Cardiac fibroblast (primary cell): Measurements from ENCODE around the gene TEX38.
"Not testable (repeated sequence)": the region's sequence is repeated elsewhere in the genome, so short reads cannot be mapped to it uniquely, and the experiment has no call there.

Source experiments
- DNase-seq, 2 donors: peaks; one replicate each; pipeline versions ENCODE4 v3.0.0 to v3.0.0-alpha.2; 2010; ENCODE audit warnings: low read depth in 2 of 2
- H3K4me3 ChIP-seq, 2 donors: replicated peaks in 1 of 2; 1 replicate in 1 of 2; 2 replicates in 1 of 2; pipeline ENCODE4 v1.5.1; 2011; ENCODE audit warnings: low read depth in 2 of 2, low read length in 2 of 2, mild to moderate bottlenecking in 2 of 2, moderate library complexity in 1 of 2
- TF ChIP-seq, protein P1 (sequence below): IDR thresholded peaks from one replicate; pipeline ENCODE4 v1.5.1; 2011; ENCODE audit warnings: low read depth, mild to moderate bottlenecking, low read length, inconsistent platforms

TEX38 gene

DNA sequence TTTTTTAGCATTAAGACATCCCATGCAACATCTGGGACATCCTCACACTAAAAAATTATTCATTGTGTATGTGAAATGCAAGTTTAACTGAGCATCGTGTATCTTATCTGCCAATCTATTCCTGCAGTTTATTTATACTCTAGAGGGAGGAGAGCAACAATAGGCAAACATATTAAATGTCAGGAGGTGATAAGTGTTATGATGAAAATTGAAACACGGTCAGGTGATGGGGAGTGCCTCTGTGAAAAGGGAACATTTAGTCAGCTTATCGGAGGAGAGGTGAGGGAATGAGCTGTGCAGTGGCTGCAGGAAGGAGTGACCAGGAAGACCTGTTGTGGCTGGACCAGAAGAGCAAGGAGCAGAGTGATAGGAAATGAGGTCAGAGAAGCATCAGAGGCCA, 48.0 kb downstream of the TEX38 start:
- TF ChIP-seq, protein P1, sequence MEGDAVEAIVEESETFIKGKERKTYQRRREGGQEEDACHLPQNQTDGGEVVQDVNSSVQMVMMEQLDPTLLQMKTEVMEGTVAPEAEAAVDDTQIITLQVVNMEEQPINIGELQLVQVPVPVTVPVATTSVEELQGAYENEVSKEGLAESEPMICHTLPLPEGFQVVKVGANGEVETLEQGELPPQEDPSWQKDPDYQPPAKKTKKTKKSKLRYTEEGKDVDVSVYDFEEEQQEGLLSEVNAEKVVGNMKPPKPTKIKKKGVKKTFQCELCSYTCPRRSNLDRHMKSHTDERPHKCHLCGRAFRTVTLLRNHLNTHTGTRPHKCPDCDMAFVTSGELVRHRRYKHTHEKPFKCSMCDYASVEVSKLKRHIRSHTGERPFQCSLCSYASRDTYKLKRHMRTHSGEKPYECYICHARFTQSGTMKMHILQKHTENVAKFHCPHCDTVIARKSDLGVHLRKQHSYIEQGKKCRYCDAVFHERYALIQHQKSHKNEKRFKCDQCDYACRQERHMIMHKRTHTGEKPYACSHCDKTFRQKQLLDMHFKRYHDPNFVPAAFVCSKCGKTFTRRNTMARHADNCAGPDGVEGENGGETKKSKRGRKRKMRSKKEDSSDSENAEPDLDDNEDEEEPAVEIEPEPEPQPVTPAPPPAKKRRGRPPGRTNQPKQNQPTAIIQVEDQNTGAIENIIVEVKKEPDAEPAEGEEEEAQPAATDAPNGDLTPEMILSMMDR = no peak
- no peak overlapping the region for H3K4me3 ChIP-seq
- DNase-seq = no peak

DNA sequence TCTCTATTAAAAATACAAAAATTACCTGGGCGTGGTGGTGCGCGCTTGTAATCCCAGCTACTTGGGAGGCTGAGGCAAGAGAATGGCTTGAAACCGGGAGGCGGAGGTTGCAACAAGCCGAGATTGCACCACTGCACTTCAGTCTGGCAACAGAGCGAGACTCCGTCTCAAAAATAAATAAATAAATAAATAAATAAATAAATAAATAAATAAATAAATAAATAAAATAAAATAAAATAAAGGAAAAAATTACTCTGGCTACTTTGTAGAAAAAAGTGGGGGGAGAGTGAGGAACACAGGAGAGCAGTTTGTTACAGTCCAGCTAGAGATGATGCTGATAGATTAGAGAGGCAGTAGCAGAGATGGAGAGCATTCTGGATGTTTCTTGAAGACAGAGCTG, 48.7 kb downstream of the TEX38 start:
- not testable (repeated sequence) for H3K4me3 ChIP-seq, DNase-seq

DNA sequence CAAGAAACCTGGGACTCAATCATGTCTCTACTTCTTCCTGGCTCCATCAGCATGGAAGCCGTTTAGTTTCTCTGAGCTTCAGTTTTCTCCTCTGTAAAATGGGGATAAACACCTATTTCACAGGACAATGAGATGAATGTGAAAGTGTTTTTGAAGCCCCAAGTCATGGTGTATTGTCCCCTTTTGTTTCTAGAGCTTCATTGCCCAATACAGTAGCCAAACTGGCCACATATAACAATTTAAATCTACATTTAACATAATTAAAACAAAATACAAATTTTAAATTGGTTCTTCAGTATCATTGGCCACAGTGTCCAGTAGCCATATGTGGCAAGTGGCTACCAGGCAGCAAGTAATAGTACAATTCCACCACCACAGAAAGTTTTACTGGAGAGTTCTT, 49.5 kb downstream of the TEX38 start:
- no peak for DNase-seq
- H3K4me3 ChIP-seq = no peak overlapping the region
- TF ChIP-seq, protein P1 = no peak

DNA sequence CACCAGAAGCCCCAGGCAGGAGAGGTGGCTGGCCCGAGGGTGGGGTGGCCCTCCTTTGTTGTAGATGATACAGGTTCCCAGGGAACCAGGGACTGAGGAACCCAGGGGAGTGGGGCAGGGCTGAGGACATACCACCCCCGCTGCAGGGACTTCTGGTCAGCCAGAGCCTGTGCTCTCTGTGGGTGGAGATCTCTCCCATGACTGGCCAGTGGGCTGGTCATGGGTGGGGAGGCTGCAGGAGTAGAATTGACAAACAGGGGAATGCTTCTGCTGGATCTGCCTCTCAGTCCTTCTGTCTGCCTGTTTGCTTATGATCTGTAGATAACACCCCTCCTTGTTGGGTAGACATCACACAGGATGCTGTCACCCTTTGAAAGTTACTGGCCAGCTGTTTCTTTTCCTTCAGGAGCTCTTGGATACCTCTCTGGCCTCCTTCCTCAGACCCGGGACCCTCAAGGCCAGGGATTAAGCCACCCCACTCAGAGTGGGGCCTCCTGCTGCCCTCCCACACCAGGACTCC, 50.1 kb downstream of the TEX38 start:
- DNase-seq = no peak
- TF ChIP-seq, protein P1 = no peak
- H3K4me3 ChIP-seq = no peak overlapping the region
